Measurements from ENCODE around the gene ORM2.

ORM2 gene

DNA sequence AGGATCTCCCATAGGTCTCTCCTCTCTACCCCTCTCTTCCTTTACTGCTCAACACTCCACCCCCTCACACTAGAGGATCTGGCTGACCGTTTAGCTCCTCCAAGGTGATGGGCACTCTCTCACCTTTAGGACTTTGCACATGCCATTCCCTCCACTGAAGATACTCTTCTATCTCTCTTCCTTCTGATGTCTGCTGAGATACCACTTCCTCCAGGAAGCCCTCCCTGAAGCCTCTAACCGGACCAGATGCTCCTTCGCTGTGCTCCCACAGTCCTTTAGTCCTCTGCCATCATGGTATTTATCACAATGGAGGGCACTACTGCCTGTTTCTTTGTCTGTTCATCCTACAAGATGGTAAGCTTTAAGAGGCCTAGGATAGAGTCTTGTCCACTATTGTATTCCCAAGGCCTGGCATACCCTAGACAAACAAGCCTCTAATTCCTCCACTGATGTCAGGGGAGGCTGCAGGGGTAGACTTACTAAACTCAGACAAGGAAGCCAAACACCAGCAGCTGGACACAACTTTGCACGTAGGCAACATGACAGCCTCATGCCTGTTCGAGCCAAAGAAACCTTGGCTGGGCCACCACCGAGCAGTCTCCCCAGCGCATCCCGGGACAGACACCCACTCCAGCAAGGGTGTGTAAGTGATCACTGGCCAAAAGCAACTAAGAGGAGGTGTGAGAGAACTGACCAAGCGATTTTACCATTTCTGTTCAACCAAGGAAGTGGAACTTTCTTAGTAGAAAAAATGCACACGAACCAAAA is 20.2 kb downstream of the ORM2 start:
- DNase-seq (ENCODE audit: low spot score): no peak

DNA sequence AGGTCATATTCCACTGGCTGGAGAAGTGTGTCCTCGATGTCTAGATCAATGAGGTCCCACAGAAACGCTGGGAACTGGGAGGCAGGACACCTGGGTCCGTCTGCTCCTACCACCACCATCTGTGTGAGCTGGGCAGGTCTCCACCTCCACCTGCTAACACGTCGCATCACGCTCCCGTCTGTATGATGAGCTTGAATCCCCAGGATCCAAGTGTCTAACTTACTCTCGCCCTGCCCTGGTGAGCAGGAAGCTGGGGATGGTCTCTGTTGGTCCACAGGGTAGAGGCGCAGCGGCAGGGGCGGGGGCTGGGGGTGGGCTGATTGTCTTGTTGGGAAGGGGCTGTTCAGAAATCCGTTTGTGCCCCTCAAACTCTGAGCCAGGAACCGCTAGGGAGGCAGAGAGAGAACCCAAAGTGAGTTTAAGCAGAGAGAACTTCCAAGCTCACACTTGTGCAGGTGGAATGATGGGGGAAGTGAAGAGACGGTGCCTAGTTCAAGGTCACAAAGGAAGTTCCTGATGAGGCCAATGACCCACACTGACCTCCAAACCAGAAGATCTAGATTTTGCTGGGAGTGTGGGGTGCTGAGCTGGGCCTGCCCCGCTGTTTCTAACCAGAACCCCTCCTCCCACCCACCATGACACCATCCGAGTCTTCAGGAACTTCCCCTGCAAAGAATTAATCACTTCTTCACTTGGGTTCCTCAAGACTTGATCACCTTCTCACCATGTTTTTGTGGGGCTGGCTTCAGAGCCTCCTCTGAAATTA is 21.1 kb downstream of the ORM2 start:
- DNase-seq (ENCODE audit: low spot score): no peak

DNA sequence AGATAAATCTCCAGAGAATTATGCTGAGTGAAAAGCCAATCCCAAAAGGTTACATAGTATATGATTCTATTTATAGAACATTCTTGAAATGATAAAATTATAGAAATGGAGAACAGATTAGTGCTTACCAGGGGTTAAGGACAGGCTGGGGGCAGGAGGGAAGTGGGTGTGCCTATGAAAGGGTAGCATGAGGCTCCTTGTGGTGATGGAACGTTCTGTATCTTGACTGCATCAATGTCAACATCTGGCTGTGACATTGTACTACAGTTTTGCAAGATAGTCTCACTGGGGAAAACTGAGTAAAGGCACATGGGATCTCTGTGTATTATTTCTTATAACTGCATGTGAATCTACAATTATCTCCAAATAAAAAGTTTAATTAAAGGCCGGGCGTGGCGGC is 22.3 kb downstream of the ORM2 start:
- no peak for DNase-seq (ENCODE audit: low spot score)

DNA sequence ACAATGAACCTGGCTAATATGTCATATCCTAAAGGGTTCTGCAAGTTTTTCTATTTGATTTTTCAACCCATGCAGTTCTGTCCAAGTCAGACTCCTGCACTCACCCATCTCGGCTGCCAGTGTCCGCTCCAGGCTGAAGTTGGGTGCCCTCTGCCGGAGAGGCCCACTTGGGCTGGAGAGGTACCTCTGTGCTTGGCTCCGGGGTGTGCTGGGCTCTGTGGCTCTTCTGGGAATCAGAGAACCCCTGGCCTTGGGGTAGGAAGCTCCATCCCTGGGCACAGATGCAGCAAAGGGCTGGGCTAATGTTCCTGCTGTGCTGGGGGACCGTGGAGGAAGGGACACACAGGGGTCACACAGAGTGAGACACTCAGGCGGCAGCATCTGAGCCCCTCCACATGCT is 26.2 kb downstream of the ORM2 start:
- DNase-seq (ENCODE audit: low spot score): no peak

DNA sequence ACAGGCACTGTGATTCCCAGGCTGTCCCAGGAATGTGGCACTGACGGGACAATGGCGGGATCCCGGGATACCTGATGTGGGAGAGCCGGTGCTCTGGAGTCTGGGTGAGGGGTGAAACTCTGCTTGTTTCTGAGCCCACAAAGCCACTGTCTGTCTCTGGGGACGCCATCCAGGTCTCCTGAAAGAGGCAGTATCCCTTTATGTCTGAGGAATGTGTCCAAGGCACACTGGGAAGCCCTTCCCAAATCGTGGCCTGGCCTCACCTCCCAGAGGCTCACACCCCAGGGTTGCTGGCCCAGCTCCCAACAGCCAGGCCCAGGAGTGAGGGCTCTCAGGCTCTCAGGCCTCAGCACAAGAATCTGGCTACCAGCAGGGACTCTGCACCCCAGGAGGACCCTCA is 27.1 kb downstream of the ORM2 start:
- no peak for DNase-seq (ENCODE audit: low spot score)

DNA sequence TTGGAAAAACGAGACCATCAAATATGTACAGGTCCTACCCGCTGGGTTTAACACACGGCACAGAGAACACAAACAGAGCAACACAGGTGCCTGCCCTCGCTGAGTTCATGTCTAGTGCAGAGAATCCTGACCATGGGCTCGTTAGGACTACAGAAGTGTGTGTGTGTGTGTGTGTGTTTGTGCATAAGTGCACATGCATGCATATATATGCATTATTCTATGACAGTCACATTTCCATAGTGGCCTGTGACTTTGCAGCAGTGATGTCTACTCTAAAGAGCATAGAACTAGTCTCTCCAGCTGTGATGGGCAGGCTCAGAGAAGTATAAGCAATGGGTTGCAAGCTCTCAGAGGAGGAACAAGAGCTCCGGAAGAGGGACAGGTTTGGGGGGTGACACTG is 27.7 kb downstream of the ORM2 start:
- no peak for DNase-seq (ENCODE audit: low spot score)

DNA sequence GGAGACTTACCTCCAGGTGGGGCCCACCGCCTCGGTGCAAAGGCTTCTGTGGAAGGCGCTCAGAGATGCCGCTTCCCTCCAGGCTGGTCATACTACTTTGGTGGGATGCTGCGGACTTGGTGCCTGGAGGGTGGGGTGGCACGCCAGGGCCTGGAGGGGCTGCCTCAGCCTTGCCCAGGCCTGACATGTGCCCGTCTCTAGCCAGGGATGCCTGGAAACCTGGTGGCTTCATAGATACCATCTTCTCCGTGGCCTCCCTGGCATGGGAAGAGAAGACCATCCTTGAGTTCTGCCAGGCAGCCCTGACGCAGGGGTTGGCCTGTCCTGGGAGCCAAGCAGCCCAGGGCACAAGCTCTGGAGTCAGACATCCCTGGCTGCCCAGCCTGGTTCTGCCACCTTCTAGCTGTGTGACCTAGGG is 28.3 kb downstream of the ORM2 start:
- no peak for DNase-seq (ENCODE audit: low spot score)

DNA sequence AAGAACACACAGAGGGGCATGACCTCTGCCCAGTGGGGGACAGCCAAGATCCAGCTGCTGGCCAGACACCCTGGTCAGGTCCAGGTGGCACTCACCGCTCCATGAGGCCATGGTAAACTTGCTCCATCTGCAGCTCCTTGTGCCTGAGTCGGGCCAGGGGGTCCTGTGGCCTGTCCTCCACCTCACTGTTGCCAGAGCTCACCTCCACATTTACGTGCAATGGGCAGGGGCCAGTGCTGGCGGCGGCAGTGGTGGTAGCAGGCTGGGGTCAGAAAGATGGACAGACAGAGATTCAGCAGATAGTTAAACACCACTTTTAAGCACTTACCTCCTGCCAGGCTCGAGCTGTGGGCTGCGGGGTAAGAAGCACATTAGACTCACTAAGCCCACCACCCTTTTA is 30.1 kb downstream of the ORM2 start:
- DNase-seq (ENCODE audit: low spot score): no peak

DNA sequence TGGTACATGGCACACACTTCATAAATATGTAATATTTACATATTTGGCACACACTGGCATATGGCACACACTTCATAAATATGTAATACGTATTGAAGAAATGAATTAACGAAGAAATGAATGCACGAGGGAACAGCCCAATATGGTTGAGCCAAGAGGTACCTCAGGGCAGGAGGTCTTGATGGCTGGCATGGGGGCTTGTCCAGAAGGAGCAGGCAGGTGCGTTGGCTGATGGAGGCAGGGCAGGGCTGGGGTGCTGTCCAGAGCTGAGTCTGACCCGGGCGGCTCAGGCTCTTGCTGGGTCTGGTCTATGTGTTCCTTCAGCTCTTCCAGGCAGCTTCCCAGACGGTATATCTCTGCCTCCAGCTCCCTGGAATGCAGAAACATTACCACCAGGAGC is 31.9 kb downstream of the ORM2 start:
- no peak for DNase-seq (ENCODE audit: low spot score)

DNA sequence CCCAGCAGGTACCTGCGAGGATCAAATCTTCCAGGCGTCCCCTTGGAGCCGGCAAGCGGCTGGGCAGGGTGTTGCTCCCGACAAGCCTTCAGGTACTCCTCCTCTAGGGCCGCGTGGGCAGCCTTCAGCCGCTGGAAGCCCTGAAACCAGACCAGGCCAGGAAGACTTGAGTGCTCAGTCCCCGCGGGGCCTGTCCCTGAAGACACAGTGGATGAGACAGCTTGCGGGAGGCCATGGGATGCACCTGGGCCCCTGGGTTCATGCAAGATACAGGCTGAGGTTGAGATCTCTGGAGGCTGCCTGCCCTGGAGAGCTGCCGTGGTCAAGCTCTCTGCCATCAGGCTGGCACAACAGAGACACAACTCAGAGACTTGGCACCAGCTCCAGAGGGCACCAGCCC is 32.7 kb downstream of the ORM2 start:
- no peak for DNase-seq (ENCODE audit: low spot score)

DNA sequence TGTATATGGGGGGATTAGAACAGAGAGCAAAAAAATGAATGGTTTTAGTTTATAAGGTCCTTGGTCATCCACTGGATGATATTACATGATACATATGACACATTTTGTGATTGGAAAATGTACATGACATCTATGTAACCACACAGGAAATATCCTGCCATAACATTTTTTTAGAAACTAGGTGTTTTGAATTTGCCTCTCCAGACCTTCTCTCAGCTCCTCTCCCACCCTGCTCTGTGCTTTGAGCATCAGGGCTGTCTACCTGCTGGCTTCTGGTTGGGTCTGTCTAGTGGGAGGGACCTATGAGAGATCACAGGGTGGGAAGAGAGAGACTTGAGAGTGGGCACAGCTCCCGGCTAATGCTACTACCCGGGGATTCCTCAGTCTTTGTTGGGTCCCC is 33.8 kb downstream of the ORM2 start:
- no peak for DNase-seq (ENCODE audit: low spot score)

DNA sequence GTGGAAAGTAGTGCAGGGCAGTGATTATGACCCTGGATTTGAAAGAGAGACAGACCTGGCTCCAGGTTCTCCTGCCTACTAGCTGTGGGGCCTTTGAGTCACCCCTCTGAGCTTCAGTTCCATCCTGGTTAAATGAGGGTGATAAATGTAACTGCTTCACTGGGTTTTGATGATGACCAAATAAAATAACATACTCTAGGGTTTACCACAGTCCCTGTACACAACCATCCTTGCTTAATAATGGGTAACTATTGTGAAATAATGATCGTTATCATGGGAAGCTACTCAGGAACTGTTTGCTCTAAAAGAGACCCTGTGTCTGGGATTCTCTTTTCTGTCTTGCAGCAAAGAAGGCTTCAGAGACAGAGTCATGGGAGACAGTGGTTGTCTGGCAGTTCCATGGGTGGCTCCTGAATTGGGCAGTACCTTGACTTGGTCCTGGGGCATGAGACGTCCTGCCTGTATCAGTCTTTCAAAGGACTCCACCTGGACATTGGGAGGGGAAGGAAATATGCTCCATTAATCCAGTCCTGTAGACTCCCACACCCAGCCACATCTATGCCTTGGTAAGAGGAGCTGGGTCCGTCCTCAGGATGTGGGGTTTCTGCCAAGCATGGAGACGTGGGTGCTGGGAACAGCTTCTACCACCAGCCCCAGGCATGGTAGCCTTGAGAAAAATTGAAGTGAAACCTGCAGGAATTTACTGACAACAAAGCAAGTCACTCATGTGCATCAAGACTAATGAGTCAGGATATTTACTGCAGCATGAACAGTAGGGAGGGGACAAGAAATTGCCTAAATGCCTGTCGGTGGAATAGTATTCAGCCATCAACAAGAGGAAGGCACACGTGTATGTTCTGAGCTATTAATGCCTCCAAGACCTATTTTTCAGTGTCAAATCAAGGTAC is 34.7 kb downstream of the ORM2 start:
- peak; percentile 77 for DNase-seq (ENCODE audit: low spot score)

DNA sequence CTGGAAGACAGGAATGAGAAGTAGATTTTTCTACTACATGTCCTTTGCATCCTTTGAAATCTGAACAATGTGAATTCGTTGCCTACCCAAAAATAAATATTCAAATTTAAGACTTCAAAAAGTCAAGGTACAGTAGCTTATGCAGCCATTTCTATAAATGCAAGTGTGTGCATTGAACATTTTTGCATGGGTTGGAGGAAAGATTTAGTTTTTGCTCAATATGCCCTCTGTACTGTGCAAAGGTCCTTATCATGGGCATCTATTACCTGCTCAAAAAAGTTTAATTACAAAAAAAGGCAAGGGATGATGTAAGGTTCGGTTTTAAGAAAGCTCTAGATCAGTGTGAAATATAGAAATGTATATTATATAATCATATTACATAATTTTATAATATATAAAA is 35.5 kb downstream of the ORM2 start:
- no peak for DNase-seq (ENCODE audit: low spot score)

DNA sequence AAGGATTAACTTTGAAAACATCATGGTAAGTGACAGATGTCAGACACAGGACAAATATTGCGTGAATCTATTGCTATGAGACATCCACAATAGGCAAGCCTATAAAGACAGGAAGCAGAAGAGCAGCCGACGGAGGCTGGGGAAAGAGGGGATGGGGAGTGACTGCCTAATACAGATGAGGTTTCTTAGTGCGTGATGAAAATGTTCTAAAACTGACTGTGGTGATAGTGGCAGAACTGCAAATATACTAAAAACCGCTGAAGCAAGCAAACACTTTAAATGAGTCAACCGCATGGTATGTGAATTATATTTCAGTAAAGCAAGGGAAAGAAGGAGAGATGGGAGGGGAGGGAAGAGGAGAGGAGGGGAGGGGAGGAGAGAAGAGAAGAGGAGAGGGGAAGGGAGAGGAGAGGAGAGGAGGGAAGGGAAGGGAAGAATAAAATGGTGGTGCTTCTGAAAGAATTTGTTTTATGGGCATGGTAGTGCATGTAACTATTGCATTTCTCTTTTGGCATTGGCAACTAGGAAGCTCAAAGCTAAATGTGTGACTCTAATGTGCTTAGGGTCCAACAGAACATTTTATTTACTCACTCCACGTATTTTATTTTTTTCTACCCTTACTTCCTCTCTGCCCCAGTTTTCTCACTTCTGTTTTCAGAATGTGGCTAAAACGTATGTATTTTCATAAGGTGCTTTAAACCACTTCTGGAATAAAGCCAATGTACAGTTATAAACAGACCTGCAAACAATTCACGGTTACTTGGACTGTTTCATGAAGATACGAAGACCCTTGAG is 36.9 kb downstream of the ORM2 start:
- peak; percentile 84 for DNase-seq (ENCODE audit: low spot score)

DNA sequence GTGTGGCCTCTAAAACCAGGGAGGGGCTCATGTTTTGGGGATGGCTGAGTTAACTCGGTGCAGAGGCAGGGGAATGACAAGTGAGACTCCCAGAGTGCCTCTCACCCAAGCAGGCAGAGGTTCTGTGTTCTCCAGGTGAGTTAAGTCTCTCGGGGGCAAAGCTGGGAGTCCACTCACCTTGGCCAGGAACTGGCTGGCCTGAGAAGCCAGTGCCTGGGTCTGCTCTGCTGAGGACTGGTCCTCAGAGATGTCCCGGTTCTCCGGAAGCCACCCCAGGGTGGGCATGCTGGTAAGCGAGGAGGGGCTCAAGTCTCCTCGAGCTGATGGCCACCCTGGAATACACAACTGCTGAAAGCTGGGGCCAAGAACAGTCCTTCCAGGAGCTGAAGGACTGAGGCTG is 37.7 kb downstream of the ORM2 start:
- DNase-seq (ENCODE audit: low spot score): no peak

DNA sequence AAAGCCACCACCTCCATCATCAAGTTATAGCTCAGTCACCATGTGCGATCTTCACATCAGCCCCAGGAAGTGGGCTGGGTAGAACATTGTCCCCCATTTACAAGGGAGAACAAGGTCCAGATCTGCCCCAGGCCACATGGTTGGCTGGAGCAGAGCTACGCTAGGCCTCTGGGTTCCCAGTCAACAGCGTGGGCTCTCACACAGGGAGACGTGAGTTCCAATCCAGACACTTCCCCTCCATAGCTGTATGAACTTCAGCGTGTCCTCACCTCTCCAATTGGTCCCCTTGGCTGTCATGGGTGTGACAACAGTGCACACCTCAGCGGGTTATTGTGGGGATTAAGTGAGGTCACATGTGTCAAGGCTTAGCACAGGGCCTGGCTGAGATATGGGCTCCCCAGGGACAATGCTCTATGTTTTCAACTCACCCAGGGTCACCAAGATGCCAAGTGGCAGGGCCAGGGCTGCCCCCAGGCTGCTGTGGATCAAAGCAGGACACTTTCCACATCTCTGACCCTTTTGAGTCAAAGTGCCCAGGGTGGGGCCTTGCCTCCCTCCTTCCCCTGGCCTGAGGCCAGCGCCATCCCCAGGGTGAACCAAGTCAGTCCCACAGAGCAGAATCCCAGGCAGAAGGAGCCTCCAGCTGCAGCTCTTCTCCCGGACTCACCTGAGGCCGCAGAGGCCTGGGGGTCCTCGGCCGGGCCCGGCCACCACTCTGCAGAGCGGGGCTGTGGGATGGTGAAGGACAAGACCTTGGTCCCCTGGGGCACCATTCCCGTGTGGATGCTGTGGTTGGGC is 38.3 kb downstream of the ORM2 start:
- no peak for DNase-seq (ENCODE audit: low spot score)

DNA sequence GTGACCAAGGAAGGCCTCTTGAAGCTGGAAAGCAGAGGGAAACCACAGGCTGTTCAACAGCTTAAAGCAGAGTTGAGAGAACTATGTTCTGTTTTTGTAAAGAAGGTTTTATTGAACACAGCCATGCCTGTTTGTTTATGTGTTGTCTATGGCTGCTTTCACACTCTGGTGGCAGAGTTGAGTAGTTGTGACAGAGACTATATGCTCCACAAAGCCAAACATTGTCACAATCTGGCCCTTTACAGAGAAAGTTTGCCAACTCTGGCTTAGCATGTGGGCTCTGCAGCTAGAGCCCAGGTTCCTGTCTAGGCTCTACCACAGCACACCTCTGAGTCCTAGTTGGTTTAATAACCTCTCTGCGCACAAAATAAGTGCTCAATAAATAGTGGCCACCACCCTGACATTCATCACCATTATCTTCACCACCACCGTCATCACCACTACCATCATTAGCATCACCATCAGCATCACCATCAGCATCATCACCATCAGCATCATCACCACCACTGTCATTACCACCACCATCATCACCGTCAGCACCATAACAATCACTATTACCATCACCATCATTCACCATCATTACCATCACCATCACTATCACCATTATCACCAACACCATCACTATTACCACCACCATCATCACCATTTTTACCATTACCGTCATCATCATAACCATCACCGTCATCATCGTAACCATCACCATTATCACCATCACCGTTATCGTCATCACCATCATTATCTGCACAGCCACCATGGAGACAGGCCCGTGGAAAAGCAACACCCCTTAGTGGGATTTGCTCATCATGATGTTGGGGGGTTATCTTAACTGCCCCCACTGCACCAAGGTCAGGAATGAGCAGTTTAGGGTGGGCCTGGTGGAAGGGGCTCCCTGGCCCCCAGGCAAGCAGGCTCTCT is 39.8 kb downstream of the ORM2 start:
- no peak for DNase-seq (ENCODE audit: low spot score)

DNA sequence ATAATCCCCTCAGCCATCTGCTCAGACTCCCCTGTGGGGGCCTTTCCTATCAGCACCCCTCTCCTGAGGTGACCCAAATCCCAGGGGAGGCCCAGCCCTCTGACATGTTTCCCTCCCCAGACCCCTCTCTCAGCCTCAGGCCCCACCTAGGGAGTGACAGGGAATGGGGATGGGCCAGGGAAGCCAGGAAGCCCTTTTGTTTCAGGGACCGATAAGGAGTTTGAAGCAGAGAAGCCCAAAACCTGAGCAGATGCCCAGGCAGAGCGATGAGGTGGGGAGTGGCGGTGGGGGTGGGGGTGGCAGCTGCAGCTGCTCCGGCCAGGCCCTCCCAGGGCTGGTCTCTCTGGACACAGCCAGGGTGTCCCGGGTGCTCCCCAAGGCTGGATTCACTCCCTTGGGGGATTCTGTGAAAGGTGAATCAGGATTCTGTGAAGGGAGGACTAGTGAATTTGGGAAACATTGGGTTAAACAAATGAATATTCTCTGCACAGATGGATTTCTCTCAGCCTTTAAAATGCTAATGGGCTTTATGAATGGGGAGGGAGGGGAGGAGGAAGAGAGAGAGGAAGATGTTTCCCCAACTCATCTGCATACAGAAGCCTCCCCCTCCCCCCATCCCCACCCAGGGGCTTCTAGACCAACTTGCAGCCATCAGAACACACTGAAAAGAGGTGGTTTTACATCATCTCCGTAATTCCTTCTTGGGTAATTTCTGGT is 40.7 kb downstream of the ORM2 start:
- DNase-seq (ENCODE audit: low spot score): no peak

DNA sequence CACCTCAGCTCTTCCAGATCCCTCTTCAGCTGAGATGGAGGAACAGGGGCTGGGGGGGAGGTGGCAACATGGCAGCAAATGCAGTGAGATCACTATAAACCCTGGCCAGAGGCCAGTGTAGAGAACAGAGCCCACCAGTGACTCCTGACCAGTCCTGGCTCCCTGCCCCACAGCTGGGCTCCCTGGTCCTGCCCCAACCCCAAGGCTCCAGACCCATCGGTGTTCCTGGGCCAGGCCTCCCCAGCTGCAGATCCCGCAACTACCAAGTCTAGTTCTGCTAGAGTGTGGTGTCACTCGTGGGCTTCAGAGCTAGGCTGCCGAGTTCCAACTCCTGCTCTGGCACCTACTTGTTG is 41.3 kb downstream of the ORM2 start:
- DNase-seq (ENCODE audit: low spot score): no peak

All from AG08395 (cell line).